HG03280 (cell line): Measurements from ENCODE around the gene PPIP5K1.

Source experiments
- ATAC-seq: cut with Tn5 transposase; IDR thresholded peaks from one replicate; pipeline ENCODE4 v1.9.1; 2021; ENCODE audit warnings: mild to moderate bottlenecking, moderate library complexity; ENCODE audit not compliant: unreplicated experiment

The PPIP5K1 gene

GRCh38 chr15:43492673-43493601, 97.1 kb downstream of the PPIP5K1 start, which contains the start of gene TP53BP1:
TSS of gene TP53BP1 (minus strand) at chr15:43493156. CDS start at chr15:43493043, 113 bp downstream.
- ATAC-seq = peak; percentile 99

DNA sequence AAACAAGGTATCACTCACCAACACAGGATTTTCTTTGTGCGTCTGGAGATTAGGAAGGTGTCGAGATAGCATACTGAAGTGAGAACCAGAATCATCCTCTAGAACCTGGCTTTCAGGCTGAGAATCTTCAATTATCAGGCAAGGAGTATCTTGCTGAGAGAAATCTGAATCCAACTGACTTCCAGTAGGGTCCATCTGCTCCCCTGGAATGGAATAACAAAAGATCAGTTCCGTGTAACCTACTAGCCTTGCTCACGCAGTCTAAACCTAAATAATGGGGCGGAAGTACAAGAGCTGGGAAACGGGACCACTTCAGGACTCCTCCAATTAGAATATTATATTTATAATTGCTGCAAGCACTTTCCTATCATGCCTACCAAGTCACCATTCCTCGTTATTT, 97.7 kb downstream of the PPIP5K1 start:
- ATAC-seq = no peak

GRCh38 chr15:43489191-43489590, 100.8 kb downstream of the PPIP5K1 start:
- no peak for ATAC-seq

GRCh38 chr15:43488790-43489189, 101.2 kb downstream of the PPIP5K1 start:
- ATAC-seq = no peak

DNA sequence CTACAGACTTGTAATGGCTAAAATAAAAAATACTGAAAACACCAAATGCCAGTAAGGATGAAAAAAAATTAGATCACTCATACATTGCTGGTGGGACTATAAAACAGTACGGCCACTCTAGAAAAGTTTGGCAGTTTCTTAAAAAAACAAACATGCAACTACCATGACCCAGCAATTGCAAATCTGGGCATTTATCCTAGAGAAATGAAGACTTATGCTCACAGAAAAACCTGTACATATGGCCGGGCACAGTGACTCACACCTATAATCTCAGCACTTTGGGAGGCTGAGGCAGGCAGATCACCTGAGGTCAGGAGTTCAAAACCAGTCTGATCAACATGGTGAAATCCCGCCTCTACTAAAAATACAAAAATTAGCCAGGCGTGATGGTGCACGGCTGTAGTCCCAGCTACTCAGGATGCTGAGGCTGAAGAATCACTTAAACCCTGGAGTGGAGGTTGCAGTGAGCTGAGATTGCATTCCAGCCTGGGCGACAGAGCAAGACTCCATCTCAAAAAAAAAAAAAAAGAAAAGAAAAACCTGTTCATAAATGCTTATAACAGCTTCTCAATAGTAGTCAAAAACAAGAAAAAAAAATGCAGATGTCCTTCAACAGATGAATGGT, 102.6 kb downstream of the PPIP5K1 start:
- no peak for ATAC-seq

DNA sequence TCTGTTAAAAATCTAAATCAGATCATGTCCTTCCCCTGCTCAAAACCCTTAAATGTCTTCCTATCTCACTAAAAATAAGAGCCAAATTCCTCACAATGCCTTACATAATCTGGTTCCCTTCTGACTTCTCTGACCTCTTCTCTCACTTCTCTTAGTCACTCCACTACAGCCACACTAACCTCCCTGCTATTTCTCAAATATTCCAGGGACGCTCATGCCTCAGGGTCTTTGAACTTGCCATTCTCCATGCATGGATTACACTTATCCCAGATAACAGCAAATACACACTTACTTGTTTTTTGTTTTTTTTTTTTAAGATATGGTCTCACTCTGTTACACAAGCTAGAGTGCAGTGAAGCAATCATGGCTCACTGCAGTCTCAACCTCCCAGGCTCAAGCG, 105.6 kb downstream of the PPIP5K1 start:
- no peak for ATAC-seq
